AG09309 (cell line): ENCODE results near the gene PYGL.
"Not testable (repeated sequence)": the region's sequence is repeated elsewhere in the genome, so short reads cannot be mapped to it uniquely, and the experiment has no call there.

Experiments used
- DNase-seq: peaks from one replicate; pipeline ENCODE4 v3.0.0-alpha.2; 2010; ENCODE audit warnings: low read depth
- H3K4me3 ChIP-seq: 2 replicates; pipeline ENCODE4 v1.5.1; 2011; ENCODE audit warnings: mild to moderate bottlenecking, low read depth, low read length, moderate library complexity; ENCODE audit not compliant: control insufficient read depth
- TF ChIP-seq, protein P1 (sequence below): IDR thresholded peaks from 2 replicates; pipeline ENCODE4 v1.5.1; 2011; ENCODE audit warnings: mild to moderate bottlenecking, low read depth, low read length, inconsistent platforms; ENCODE audit not compliant: insufficient read depth, control insufficient read depth; ENCODE audit errors: missing control alignments

Gene PYGL

DNA sequence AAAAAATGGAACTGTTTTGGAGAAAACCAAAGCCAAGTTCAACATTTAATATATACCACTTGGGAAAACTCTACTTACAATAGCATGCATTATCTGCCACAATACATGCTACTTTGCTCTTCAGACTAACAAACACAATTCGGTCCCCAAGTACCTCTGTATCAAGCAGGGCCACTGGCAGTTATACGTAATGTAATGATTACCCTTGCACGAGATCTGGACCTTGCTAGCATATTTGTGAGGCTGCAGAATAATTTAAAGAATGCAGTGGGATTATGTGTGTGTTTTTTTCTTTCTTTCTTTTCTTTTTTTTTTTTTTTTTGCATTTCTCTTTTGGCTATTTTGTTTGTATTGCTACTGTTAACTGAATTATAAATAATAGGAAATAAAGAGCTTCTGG is 22.8 kb upstream of the PYGL start:
- no peak overlapping the region for H3K4me3 ChIP-seq
- TF ChIP-seq, protein P1, sequence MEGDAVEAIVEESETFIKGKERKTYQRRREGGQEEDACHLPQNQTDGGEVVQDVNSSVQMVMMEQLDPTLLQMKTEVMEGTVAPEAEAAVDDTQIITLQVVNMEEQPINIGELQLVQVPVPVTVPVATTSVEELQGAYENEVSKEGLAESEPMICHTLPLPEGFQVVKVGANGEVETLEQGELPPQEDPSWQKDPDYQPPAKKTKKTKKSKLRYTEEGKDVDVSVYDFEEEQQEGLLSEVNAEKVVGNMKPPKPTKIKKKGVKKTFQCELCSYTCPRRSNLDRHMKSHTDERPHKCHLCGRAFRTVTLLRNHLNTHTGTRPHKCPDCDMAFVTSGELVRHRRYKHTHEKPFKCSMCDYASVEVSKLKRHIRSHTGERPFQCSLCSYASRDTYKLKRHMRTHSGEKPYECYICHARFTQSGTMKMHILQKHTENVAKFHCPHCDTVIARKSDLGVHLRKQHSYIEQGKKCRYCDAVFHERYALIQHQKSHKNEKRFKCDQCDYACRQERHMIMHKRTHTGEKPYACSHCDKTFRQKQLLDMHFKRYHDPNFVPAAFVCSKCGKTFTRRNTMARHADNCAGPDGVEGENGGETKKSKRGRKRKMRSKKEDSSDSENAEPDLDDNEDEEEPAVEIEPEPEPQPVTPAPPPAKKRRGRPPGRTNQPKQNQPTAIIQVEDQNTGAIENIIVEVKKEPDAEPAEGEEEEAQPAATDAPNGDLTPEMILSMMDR, result no peak
- peak; percentile 53 for DNase-seq

DNA sequence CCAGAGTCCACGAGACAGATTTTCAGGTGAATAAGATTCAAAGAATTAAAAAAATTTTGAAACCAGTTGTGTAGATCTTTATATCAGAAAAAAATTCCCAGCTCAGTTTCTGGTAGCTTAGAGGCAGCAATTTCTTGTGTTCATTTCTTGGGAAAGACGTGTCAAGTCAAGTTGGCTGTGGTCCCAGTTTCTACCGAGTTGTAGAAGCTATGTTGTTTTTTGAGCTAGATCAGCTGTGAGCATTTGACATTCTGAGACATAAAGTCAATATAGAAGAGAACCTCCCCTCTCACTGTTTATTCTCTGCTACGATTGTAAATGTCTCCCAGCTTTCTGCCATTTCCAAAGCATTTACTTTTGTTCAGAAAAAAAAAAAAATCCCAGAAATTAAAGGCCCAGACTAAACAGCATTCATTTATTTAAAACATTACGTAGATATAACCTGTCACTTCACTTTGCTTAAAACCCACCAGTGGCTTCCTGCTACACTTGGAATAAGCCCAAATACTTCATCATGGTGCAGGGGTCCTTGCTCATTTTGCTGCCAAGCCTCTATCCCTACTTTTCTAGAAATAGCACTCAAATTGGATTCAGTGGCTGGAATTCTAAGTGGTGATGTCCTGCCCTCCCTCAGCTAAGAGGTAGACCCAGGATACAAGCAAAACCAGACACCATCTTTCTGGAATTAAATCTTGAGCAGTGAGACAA is 20.6 kb upstream of the PYGL start:
- TF ChIP-seq, protein P1, result no peak
- peak; percentile 83 for DNase-seq
- H3K4me3 ChIP-seq, result no peak overlapping the region

DNA sequence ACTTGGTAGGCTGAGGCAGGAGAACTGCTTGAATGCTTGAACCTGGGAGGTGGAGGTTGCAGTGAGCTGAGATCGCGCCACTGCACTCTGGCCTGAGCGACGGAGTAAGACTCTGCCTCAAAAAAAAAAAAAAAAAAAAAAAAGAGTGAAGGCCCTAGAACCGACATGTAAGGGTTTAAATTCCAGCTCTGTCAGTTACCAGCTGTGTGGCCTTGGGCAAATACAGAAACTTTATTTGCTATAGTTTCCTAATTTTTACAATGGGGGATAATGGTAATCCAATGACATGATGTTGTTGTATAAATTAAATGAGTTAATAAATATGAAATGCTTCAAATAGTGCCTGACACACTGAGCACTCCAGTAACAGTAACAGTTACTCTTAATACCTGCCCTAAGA is 19.6 kb upstream of the PYGL start:
- TF ChIP-seq, protein P1, result no peak
- DNase-seq, result no peak
- no peak overlapping the region for H3K4me3 ChIP-seq

DNA sequence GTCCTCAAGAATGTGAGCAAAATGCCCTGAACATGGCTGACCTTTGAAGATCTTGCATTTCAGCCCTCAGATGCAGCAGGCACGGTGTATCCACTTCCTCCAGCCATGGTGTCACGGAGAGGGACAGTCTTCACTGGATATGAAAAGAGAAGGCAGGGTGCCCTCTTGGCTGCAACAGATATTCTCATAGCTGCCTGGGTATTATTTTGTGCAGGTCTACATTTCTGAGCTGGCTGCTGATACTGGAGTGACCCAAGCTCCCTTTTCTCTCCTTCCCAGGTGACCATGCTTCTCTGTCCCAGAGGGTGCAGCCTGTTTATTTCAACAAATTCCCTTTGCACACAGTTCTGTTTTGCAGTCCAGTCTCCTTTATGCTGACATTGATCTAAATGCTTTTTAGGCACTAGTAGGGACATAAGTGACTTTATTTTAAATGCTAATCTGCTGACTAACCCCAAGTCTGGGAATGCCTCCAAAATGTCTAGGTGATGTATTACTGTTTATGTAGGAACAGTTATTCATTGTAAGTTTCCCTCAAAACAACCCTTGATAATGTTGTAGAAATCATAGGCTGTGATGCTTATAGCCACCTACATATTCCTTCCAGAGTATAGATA is 17.4 kb upstream of the PYGL start:
- TF ChIP-seq, protein P1, result no peak
- H3K4me3 ChIP-seq, result no peak overlapping the region
- DNase-seq, result peak; percentile 57

- H3K4me3 ChIP-seq, result no peak overlapping the region
- TF ChIP-seq, protein P1, result no peak
- DNase-seq, result no peak
Measured at GRCh38 chr14:50957296-50957695, 13.0 kb upstream of the PYGL start.

DNA sequence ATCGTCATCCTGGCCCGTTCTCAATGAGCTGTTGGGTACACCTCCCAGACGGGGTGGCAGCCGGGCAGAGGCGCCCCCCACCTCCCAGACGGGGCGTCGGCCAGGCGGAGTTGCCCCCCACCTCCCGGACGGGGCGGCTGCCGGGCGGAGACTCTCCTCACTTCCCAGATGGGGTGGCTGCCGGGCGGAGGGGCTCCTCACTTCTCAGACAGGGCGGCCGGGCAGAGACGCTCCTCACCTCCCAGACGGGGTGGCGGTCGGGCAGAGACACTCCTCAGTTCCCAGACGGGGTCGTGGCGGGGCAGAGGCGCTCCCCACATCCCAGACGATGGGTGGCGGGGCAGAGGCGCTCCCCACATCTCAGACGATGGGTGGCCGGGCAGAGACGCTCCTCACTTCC is 12.1 kb upstream of the PYGL start:
- not testable (repeated sequence) for DNase-seq, H3K4me3 ChIP-seq

DNA sequence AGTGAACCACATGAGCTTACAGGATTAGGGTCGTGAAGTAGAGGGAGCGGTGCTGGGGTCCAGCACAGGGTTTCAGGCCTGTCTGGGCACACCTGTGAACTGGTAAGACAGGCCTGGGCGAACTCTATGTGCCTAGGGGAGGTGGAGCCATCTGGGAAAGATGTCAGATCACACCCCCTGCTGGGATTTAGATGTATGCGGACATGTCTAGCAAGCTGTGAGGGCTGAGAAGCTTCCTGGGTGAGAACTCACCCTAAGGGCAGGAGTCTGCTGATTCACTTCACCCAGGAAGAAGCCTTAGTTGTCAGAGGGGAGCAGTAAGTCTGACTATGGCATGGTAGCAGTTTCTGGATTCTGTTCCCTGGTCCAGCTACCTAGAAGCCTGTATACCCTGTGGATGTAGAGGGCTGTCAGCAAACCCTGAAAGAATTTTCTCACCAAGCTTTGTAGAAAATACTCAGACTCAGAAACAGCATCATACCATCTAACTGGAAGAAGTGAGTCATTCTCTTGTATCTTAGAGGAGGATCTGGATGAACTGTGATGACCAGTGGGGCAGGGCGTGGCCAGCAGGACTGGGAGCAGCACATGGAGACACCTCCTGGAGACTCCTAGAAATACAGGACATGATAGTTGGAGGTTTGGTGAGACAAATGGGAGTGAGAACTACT is 11.2 kb upstream of the PYGL start:
- peak; percentile 84 for DNase-seq
- no peak overlapping the region for H3K4me3 ChIP-seq
- TF ChIP-seq, protein P1, result peak; percentile 63
